Peyer's patch (tissue), 4 donors: ENCODE results near the gene RBMX2.

Experiments used
- CTCF ChIP-seq, 6 experiments: fragments of 450-650 bp in 4 of 6; fragments of 200-600 bp in 2 of 6; sonication (generic) in 1 of 6; IDR thresholded peaks; one replicate each; pipeline ENCODE4 v1.5.1; 2017 to 2019; ENCODE audit warnings: antibody characterized with exemption in 6 of 6, mild to moderate bottlenecking in 3 of 6, moderate library complexity in 1 of 6
- POLR2A ChIP-seq, 2 donors: fragments of 450-650 bp; IDR thresholded peaks; one replicate each; pipeline ENCODE4 v1.5.1; 2017; ENCODE audit warnings: antibody characterized with exemption in 2 of 2, mild to moderate bottlenecking in 2 of 2, moderate library complexity in 2 of 2

DNA sequence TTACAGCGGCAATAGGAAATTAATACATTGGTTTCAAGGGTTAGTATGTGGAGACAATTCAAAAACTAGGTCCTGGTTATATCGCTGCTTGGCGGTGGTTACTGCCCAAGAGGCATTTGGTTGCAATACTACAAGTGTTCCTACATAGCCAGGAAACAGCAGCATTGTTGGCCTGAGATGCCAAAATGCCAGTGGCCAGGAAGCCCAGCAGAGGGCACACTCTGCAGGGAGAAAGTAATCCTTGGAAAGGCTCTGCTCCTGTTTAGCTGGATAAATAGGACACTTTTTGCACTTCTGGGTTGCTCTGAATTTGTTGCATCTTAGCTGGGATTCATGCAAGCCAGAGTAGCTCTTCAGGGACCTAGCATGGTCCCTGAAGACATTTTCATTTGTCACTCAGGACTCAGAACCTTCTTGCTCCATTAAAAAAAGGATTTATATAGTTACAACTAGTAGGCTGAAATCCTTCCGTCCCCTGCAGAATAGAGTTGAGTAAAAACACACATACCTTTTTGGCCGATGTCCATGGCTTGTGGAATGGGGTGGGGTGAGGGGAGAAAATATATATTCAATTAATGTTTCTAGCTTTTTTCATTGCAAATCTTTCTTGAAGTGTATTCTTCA is 8.2 kb upstream of the RBMX2 start:
- TF ChIP-seq CTCF (IDR thresholded peaks at IDR 0.05) (peak in 4 of 6 experiments; percentile 33 to 47 (median 34)), POLR2A (IDR thresholded peaks at IDR 0.05) (no peak)
